ENCODE results near the gene RABGAP1. TPM values are rescaled to one million over a fixed set of nuclear protein-coding genes. Genes with fewer than 3 reads are reported as not detected.
A peak's percentile ranks its signal among the peaks of the same experiment; 100 is the strongest.

The RABGAP1 gene
- total RNA-seq, 1 experiment from 2014 or later = 64.0 TPM

DNA sequence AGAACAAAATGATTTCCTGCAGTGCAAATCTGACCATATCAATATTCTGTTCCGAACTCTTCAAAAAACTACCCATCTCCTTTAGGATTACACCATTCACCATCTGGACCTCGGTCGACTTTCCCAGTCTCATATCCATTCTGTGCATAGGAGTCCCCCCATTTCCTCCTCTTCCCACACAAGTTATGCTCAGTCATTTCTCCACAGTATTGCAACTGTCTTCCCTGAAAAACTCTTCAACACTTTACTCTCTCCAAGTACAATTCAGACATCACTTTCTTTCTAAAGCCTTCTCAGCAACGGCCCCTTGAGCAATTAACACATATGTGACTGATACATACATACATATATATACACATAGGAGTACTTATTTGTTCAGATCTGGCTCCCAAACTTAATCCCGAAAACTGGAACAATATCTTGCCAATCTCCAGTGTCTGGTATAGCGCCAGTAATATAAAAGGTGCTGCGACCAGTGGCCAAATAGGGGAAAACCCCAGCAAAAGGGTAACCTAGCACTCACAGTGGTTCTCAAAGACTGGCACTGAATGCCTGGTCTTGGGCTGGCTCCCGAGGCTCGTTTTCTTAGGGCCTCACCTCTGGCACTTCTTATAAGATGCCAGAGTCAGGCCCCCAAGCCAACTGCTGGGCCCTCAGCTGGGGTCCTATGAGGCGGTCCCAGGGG, 10.1 kb upstream of the RABGAP1 start:
- Histone ChIP-seq H3K36me3 (ENCODE audit: insufficient read depth, low read length, poor library complexity, severe bottlenecking) (no peaks in the 10 kb centered on the region), H3K27me3 (replicated peaks; ENCODE audit: insufficient read depth, low read depth, low read length, poor library complexity) (no peaks in the 10 kb centered on the region), H3K4me3 (ENCODE audit: low read depth, low read length, poor library complexity, severe bottlenecking) (peak overlapping the region; percentile 77), H3K9me3 (ENCODE audit: low read depth, low read length, poor library complexity, severe bottlenecking) (no peaks in the 10 kb centered on the region), H3K4me1 (ENCODE audit: insufficient read depth, low read length, poor library complexity, severe bottlenecking) (peaks cover 7% of the 10 kb centered on the region), H3K27ac (ENCODE audit: low read depth, low read length, poor library complexity, severe bottlenecking) (peak overlapping the region; percentile 88)
- CTCF ChIA-PET = no interaction called here
- TF ChIP-seq, protein P1, sequence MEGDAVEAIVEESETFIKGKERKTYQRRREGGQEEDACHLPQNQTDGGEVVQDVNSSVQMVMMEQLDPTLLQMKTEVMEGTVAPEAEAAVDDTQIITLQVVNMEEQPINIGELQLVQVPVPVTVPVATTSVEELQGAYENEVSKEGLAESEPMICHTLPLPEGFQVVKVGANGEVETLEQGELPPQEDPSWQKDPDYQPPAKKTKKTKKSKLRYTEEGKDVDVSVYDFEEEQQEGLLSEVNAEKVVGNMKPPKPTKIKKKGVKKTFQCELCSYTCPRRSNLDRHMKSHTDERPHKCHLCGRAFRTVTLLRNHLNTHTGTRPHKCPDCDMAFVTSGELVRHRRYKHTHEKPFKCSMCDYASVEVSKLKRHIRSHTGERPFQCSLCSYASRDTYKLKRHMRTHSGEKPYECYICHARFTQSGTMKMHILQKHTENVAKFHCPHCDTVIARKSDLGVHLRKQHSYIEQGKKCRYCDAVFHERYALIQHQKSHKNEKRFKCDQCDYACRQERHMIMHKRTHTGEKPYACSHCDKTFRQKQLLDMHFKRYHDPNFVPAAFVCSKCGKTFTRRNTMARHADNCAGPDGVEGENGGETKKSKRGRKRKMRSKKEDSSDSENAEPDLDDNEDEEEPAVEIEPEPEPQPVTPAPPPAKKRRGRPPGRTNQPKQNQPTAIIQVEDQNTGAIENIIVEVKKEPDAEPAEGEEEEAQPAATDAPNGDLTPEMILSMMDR (conservative IDR thresholded peaks at IDR 0.05; ENCODE audit: low read depth, low read length) = no peak
- no peak for TF ChIP-seq EZH2 (IDR thresholded peaks at IDR 0.05; ENCODE audit: borderline replicate concordance, low read depth, low read length, poor library complexity, severe bottlenecking)
- POLR2A ChIA-PET (ENCODE audit: low non-redundant PET) = interaction anchor here (1.4 kb wide), 1 partner anchor 10 kb away, joined by 5 read pairs; the partner anchor contains the start of gene RABGAP1
- no peak for DNase-seq (ENCODE audit: low spot score)
- intact Hi-C loops (cut with micrococcal nuclease; ENCODE audit: unreplicated experiment) = loop anchor here (2.0 kb wide), 1 partner anchor 18 kb away; the partner anchor contains the start of gene ZBTB6
- BruUV-seq (replicated peaks) = no TSS peak

DNA sequence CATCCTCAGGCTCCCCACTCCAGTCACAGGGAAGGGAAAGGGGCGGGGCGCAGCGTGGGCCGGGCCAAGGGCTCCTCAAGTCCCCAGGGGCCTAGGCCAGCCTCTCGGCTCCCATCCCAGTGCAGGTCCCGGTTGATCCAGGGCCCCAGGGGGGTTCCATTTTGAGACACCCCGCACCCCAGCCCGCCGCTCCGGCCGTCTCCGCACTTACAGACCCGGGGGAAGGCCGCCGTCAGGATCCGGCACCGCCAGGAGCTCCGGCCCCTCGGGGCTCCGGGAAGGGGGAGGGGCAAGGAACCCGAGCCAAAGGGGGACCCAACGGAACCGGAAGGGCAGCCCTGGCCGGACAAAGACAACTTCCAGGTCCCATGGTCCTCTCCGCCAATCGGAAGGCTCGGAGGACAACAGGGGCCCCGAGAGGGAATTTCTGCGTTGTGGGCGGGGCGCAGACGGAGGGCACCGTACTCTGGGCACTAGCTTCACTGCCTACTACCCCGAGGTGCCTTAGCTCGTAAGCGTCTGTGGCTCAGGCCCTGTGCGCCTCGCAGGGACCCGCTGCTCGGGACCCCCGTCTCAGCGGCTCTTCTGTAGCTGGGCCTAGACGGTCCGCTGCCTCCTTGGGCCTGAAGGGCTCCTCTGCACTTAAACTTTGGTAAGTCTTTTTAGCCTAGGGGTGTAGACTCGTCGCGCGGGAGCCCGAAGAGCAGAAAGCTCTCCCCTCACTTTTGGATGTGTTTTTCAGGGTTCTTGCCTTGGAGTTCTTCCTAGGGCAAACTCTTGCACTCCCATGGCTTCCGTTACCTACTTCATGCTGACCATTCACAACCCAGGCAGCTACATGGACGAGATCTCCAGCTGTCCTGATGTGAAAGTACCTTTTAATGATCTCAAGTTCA, 9.3 kb upstream of the RABGAP1 start, which contains the start of gene ZBTB26:
TSS of gene ZBTB26 (minus strand) at position 287 of the 896 bp plus-strand sequence. CDS start 11,578 bp downstream, outside the sequence.
- peak; percentile 97 for DNase-seq (ENCODE audit: low spot score)
- Histone ChIP-seq H3K27me3 (replicated peaks; ENCODE audit: insufficient read depth, low read depth, low read length, poor library complexity) (no peaks in the 10 kb centered on the region), H3K9me3 (ENCODE audit: low read depth, low read length, poor library complexity, severe bottlenecking) (no peaks in the 10 kb centered on the region), H3K4me1 (ENCODE audit: insufficient read depth, low read length, poor library complexity, severe bottlenecking) (peaks cover 7% of the 10 kb centered on the region), H3K36me3 (ENCODE audit: insufficient read depth, low read length, poor library complexity, severe bottlenecking) (peaks cover 4% of the 10 kb centered on the region), H3K4me3 (ENCODE audit: low read depth, low read length, poor library complexity, severe bottlenecking) (peak within 1 kb of the TSS; percentile 77), H3K27ac (ENCODE audit: low read depth, low read length, poor library complexity, severe bottlenecking) (peak within 1 kb of the TSS; percentile 88)
- TF ChIP-seq, protein P1 (conservative IDR thresholded peaks at IDR 0.05; ENCODE audit: low read depth, low read length) = no peak
- TF ChIP-seq EZH2 (IDR thresholded peaks at IDR 0.05; ENCODE audit: borderline replicate concordance, low read depth, low read length, poor library complexity, severe bottlenecking) = no peak
- BruUV-seq (replicated peaks) = no TSS peak
- ChIA-PET POLR2A (ENCODE audit: low non-redundant PET) (interaction anchor here (0.6 to 1.4 kb wide), 3 partner anchors 9 to 117 kb away, joined by 5 to 7 read pairs (median 6); partner anchors contain the start of gene RABGAP1), CTCF (interaction anchor here (0.7 kb wide), 1 partner anchor 60 kb away, joined by 3 read pairs; no protein-coding TSS in a partner anchor)
- intact Hi-C loops (cut with micrococcal nuclease; ENCODE audit: unreplicated experiment) = loop anchor here (2.0 kb wide), 1 partner anchor 19 kb away; the partner anchor contains the start of gene ZBTB6

DNA sequence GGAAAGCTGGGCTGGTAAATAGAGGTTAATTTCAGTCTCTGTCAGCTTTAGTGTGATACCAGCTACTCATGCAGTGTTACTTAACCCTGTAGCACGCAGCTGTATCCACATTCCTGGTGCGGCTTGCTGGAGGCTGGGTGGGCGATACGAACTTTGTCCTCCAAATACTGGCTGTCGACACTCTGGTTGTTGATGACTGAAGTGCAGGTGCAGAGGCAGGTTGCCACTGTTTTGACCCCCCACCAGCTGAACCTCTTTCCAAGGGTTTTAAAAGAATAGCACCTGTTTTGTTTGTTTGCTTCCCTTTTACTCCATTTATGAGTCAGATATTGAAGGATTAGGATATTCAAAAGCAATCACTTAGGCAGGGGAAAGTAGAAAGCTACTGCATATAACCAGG, 4.4 kb upstream of the RABGAP1 start:
- no peaks in the 10 kb centered on the region for H3K27me3 ChIP-seq (replicated peaks; ENCODE audit: insufficient read depth, low read depth, low read length, poor library complexity)
- H3K36me3 ChIP-seq (ENCODE audit: insufficient read depth, low read length, poor library complexity, severe bottlenecking) = peaks cover 26% of the 10 kb centered on the region
- no peak for DNase-seq (ENCODE audit: low spot score)
- CTCF ChIA-PET = no interaction called here
- no TSS peak for BruUV-seq (replicated peaks)
- POLR2A ChIA-PET (ENCODE audit: low non-redundant PET) = no interaction called here
- H3K9me3 ChIP-seq (ENCODE audit: low read depth, low read length, poor library complexity, severe bottlenecking) = no peaks in the 10 kb centered on the region
- H3K27ac ChIP-seq (ENCODE audit: low read depth, low read length, poor library complexity, severe bottlenecking) = no peak overlapping the region
- peaks cover 7% of the 10 kb centered on the region for H3K4me1 ChIP-seq (ENCODE audit: insufficient read depth, low read length, poor library complexity, severe bottlenecking)
- H3K4me3 ChIP-seq (ENCODE audit: low read depth, low read length, poor library complexity, severe bottlenecking) = no peak overlapping the region
- TF ChIP-seq, protein P1 (conservative IDR thresholded peaks at IDR 0.05; ENCODE audit: low read depth, low read length) = no peak
- no peak for TF ChIP-seq EZH2 (IDR thresholded peaks at IDR 0.05; ENCODE audit: borderline replicate concordance, low read depth, low read length, poor library complexity, severe bottlenecking)
- intact Hi-C loops (cut with micrococcal nuclease; ENCODE audit: unreplicated experiment) = no loop called here

All from A673 (cell line).